H9 (cell line): ENCODE data around the gene DPAGT1. TPM values are rescaled to one million over a fixed set of nuclear protein-coding genes. Genes with fewer than 3 reads are reported as not detected.

Experiments
- DNase-seq: peaks from one replicate; pipeline ENCODE4 v3.0.0-alpha.2; 2017
- H2AFZ ChIP-seq: one replicate; pipeline ENCODE4 v1.6.1; 2013; ENCODE audit warnings: mild to moderate bottlenecking, low read length, control low read depth, moderate library complexity
- H2AK5ac ChIP-seq: 2 replicates; pipeline ENCODE4 v1.6.1; 2013; ENCODE audit warnings: low read length, control low read depth, mixed read lengths; ENCODE audit not compliant: insufficient read length
- H2BK120ac ChIP-seq: one replicate; pipeline ENCODE4 v1.6.1; 2013; ENCODE audit warnings: low read depth, mild to moderate bottlenecking, low read length, control low read depth, inconsistent platforms; ENCODE audit not compliant: poor library complexity, severe bottlenecking
- H2BK12ac ChIP-seq: 2 replicates; pipeline ENCODE4 v1.6.1; 2013; ENCODE audit warnings: low read length, control low read depth, mixed read lengths, low read depth; ENCODE audit not compliant: insufficient read length
- H2BK15ac ChIP-seq: 2 replicates; pipeline ENCODE4 v1.6.1; 2013; ENCODE audit warnings: low read depth, low read length, control low read depth
- H2BK20ac ChIP-seq: one replicate; pipeline ENCODE4 v1.6.1; 2013; ENCODE audit warnings: low read depth, mild to moderate bottlenecking, low read length, control low read depth, inconsistent platforms; ENCODE audit not compliant: poor library complexity, severe bottlenecking
- H2BK5ac ChIP-seq: 2 replicates; pipeline ENCODE4 v1.6.1; 2013; ENCODE audit warnings: low read length, control low read depth, mixed read lengths; ENCODE audit not compliant: insufficient read length
- H3K14ac ChIP-seq: 2 replicates; pipeline ENCODE4 v1.6.1; 2013; ENCODE audit warnings: low read length, control low read depth; ENCODE audit not compliant: insufficient read depth
- H3K18ac ChIP-seq: 2 replicates; pipeline ENCODE4 v1.6.1; 2013; ENCODE audit warnings: low read depth, mild to moderate bottlenecking, mixed read lengths, low read length, control low read depth; ENCODE audit not compliant: insufficient read length
- H3K23ac ChIP-seq: 2 replicates; pipeline ENCODE4 v1.6.1; 2013; ENCODE audit warnings: low read length, control low read depth, mixed read lengths, low read depth; ENCODE audit not compliant: insufficient read length
- H3K23me2 ChIP-seq: 2 replicates; pipeline ENCODE4 v1.6.1; 2013; ENCODE audit warnings: low read depth, mild to moderate bottlenecking, mixed read lengths, low read length, control low read depth; ENCODE audit not compliant: insufficient read length, poor library complexity, severe bottlenecking
- H3K27ac ChIP-seq: 2 replicates; pipeline ENCODE4 v1.5.1; 2013; ENCODE audit warnings: low read length, control low read depth, mixed read lengths, low read depth; ENCODE audit not compliant: insufficient read length
- H3K27me3 ChIP-seq: 2 replicates; pipeline ENCODE4 v1.6.1; 2013; ENCODE audit warnings: low read length, control low read depth, inconsistent platforms; ENCODE audit not compliant: insufficient read depth
- H3K4ac ChIP-seq: 2 replicates; pipeline ENCODE4 v1.6.1; 2013; ENCODE audit warnings: low read depth, mild to moderate bottlenecking, control low read depth, inconsistent platforms, low read length, moderate library complexity
- H3K4me1 ChIP-seq: 2 replicates; pipeline ENCODE4 v1.6.1; 2013; ENCODE audit warnings: low read length, control low read depth, inconsistent platforms; ENCODE audit not compliant: insufficient read depth
- H3K4me2 ChIP-seq: 2 replicates; pipeline ENCODE4 v1.6.1; 2013; ENCODE audit warnings: low read length, control low read depth, mixed read lengths; ENCODE audit not compliant: insufficient read length, insufficient read depth
- H3K56ac ChIP-seq: 2 replicates; pipeline ENCODE4 v1.6.1; 2013; ENCODE audit warnings: low read depth, mild to moderate bottlenecking, mixed read lengths, low read length, control low read depth; ENCODE audit not compliant: insufficient read length
- H3K79me1 ChIP-seq: 2 replicates; pipeline ENCODE4 v1.6.1; 2013; ENCODE audit warnings: low read depth, mild to moderate bottlenecking, moderate library complexity, low read length, control low read depth, inconsistent platforms; ENCODE audit not compliant: insufficient read depth, poor library complexity, severe bottlenecking
- H3K79me2 ChIP-seq: 2 replicates; pipeline ENCODE4 v1.6.1; 2013; ENCODE audit warnings: low read length, control low read depth, inconsistent platforms; ENCODE audit not compliant: insufficient read depth
- H3K9ac ChIP-seq: 2 replicates; pipeline ENCODE4 v1.6.1; 2013; ENCODE audit warnings: low read length, control low read depth, mixed read lengths; ENCODE audit not compliant: insufficient read length; ENCODE audit errors: extremely low read depth
- H3K9me3 ChIP-seq: one replicate; pipeline ENCODE4 v1.6.1; 2013; ENCODE audit warnings: low read depth, low read length, inconsistent platforms; ENCODE audit not compliant: control insufficient read depth
- H3T11ph ChIP-seq: one replicate; pipeline ENCODE4 v1.6.1; 2013; ENCODE audit warnings: mild to moderate bottlenecking, low read length, control low read depth, inconsistent platforms
- H4K20me1 ChIP-seq: one replicate; pipeline ENCODE4 v1.6.1; 2013; ENCODE audit not compliant: control insufficient read depth, insufficient read length, insufficient read depth
- H4K5ac ChIP-seq: 2 replicates; pipeline ENCODE4 v1.6.1; 2013; ENCODE audit warnings: low read depth, mild to moderate bottlenecking, mixed read lengths, low read length, control low read depth; ENCODE audit not compliant: insufficient read length
- H4K8ac ChIP-seq: replicated peaks from 2 replicates; pipeline ENCODE4 v1.6.1; 2013; ENCODE audit warnings: low read length, control low read depth, mixed read lengths, low read depth; ENCODE audit not compliant: insufficient read length
- H4K91ac ChIP-seq: 2 replicates; pipeline ENCODE4 v1.6.1; 2013; ENCODE audit warnings: low read depth, mild to moderate bottlenecking, moderate library complexity, mixed read lengths, low read length, control low read depth; ENCODE audit not compliant: insufficient read length
- H3K27ac Mint-ChIP-seq, 3 experiments: 2 replicates in 2 of 3; 3 replicates in 1 of 3; pipeline ENCODE4 v1.8.0; 2020 to 2021; ENCODE audit warnings: mixed read lengths in 3 of 3, mild to moderate bottlenecking in 1 of 3, moderate library complexity in 1 of 3
- H3K27me3 Mint-ChIP-seq: 2 replicates; pipeline ENCODE4 v1.8.0; 2021; ENCODE audit warnings: low read depth, mild to moderate bottlenecking, moderate library complexity, mixed read lengths
- H3K36me3 Mint-ChIP-seq, 3 experiments: 2 replicates in 2 of 3; 3 replicates in 1 of 3; pipeline ENCODE4 v1.8.0; 2020 to 2021; ENCODE audit warnings: low read depth in 3 of 3, mixed read lengths in 3 of 3; ENCODE audit not compliant: insufficient read depth in 1 of 3
- H3K4me1 Mint-ChIP-seq, 2 experiments: 2 replicates each; pipeline ENCODE4 v1.8.0; 2020; ENCODE audit warnings: mixed read lengths in 2 of 2
- H3K4me3 Mint-ChIP-seq, 2 experiments: 2 replicates in 1 of 2; 3 replicates in 1 of 2; pipeline ENCODE4 v1.8.0; 2020 to 2021; ENCODE audit warnings: mild to moderate bottlenecking in 2 of 2, mixed read lengths in 2 of 2, moderate library complexity in 1 of 2
- H3K9me3 Mint-ChIP-seq, 2 experiments: 2 replicates in 1 of 2; 3 replicates in 1 of 2; pipeline ENCODE4 v1.8.0; 2020; ENCODE audit warnings: mild to moderate bottlenecking in 2 of 2, mixed read lengths in 2 of 2, moderate library complexity in 1 of 2
- CTCF ChIP-seq: fragments of 200-600 bp; sonication (generic); conservative IDR thresholded peaks from 3 replicates; pipeline ENCODE4 v1.8.0; 2021; ENCODE audit warnings: antibody characterized with exemption, mild to moderate bottlenecking
- WGBS: extraction: QIAGEN DNeasy Blood & Tissue Kit; methylation state at CpG from one replicate; pipeline ENCODE4 v1.1.7; 2013; ENCODE audit warnings: missing lambda C conversion rate, low lambda C conversion rate, mixed read lengths; ENCODE audit not compliant: insufficient read length; ENCODE audit errors: extremely low coverage; 5-methylcytosine and 5-hydroxymethylcytosine counted together
- total RNA-seq: library from RNA; stranded (reverse); gene quantifications from 2 replicates; pipeline ENCODE4 v1.2.1, GENCODE V29; 2021

Gene DPAGT1
- total RNA-seq, 1 experiment from 2014 or later = 43.6 TPM

DNA sequence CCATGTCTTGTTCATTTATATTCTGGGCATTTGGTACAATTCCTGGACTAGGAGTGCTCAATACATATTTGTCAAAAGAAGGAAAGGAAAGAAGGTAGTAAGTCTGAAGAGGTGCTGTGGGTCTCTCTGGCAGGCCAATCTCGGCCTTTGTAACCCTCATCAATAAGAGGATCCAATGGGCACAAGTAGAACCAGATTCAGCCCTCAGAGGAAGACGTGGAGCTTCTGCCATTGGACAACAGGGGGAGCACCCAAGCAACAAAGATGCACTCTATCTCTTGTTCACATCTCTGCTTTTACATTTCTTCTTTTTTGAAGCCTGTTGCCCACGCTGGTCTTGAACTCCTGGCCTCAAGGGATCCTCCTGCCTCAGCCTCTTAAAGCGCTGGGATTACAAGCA is 36.3 kb downstream of the DPAGT1 start:
- DNase-seq = peak; percentile 49
- TF ChIP-seq CTCF = peak; percentile 62
- no peak overlapping the region for H3K9ac ChIP-seq
- no peak overlapping the region for H2AK5ac ChIP-seq
- H3K23me2 ChIP-seq = peaks cover 7% of the 10 kb centered on the region
- H2BK120ac ChIP-seq = no peak overlapping the region
- H3K18ac ChIP-seq = no peak overlapping the region
- H2BK20ac ChIP-seq = no peak overlapping the region
- no peak overlapping the region for H3K56ac ChIP-seq
- H4K20me1 ChIP-seq = no peaks in the 10 kb centered on the region
- WGBS = no CpG with 5 or more reads among the region's 4 CpGs
- H3K27me3 ChIP-seq = no peaks in the 10 kb centered on the region
- H2BK5ac ChIP-seq = no peak overlapping the region
- H4K91ac ChIP-seq = no peak overlapping the region
- H3T11ph ChIP-seq = no peak overlapping the region
- H3K27ac Mint-ChIP-seq = no peak overlapping the region
- no peaks in the 10 kb centered on the region; a peak in 1 of 5 replicates for H3K9me3 Mint-ChIP-seq
- peaks cover 7 to 10% of the 10 kb centered on the region in 2 experiments for H3K4me1 Mint-ChIP-seq
- no peak overlapping the region for H2AFZ ChIP-seq
- no peaks in the 10 kb centered on the region; the same call in 1 of the 2 replicates for H3K79me2 ChIP-seq
- no peak overlapping the region for H3K23ac ChIP-seq
- no peaks in the 10 kb centered on the region for H3K9me3 ChIP-seq
- H3K4ac ChIP-seq = no peak overlapping the region
- no peak overlapping the region for H2BK12ac ChIP-seq
- H4K8ac ChIP-seq = no peak overlapping the region
- no peak overlapping the region for H3K14ac ChIP-seq
- H3K4me1 ChIP-seq = no peaks in the 10 kb centered on the region
- no peak overlapping the region for H3K4me2 ChIP-seq
- H3K27ac ChIP-seq = no peak overlapping the region
- H3K36me3 Mint-ChIP-seq = peaks cover 3 to 5% (median 5%) of the 10 kb centered on the region in 3 experiments; a peak in 6 of 7 replicates
- no peaks in the 10 kb centered on the region for H3K27me3 Mint-ChIP-seq
- no peak overlapping the region for H4K5ac ChIP-seq
- H3K4me3 Mint-ChIP-seq = peak overlapping the region in 1 of 2 experiments; percentile 6; a peak in 2 of 5 replicates
- H3K79me1 ChIP-seq = peaks cover 5% of the 10 kb centered on the region
- no peak overlapping the region for H2BK15ac ChIP-seq
